K562 (cell line): ENCODE data around the gene CCDC34. TPM values are rescaled to one million over a fixed set of nuclear protein-coding genes. Genes with fewer than 3 reads are reported as not detected.
A peak's percentile ranks its signal among the peaks of the same experiment; 100 is the strongest.

ENCODE experiments used
- ADNP ChIP-seq: fragments of 200-800 bp; sonication (Bioruptor generic); IDR thresholded peaks from 2 replicates; pipeline ENCODE4 v1.6.1; 2016; ENCODE audit warnings: missing genetic modification characterization, missing compliant biosample characterization
- ARID2 ChIP-seq: fragments of 450-650 bp; IDR thresholded peaks from 2 replicates; pipeline ENCODE4 v1.6.1; 2017; ENCODE audit warnings: antibody characterized with exemption, mild to moderate bottlenecking
- ATF7 ChIP-seq: fragments of 450-650 bp; IDR thresholded peaks from 2 replicates; pipeline ENCODE4 v1.7.1; 2014; ENCODE audit warnings: mild to moderate bottlenecking, moderate library complexity
- CBFB ChIP-seq: sonication (generic); formaldehyde crosslinking; IDR thresholded peaks from 2 replicates; pipeline ENCODE4 v1.4.0; 2020; ENCODE audit warnings: mild to moderate bottlenecking, missing genetic modification reagents
- CBX8 ChIP-seq: fragments of 200-600 bp; sonication (generic); IDR thresholded peaks from 2 replicates; pipeline ENCODE4 v1.6.1; 2012; ENCODE audit warnings: borderline replicate concordance, mixed run types, low read depth, mild to moderate bottlenecking, moderate library complexity, mixed read lengths, low read length, control low read depth, inconsistent platforms; ENCODE audit not compliant: poor library complexity, severe bottlenecking; ENCODE audit errors: extremely low read depth
- CHD1 ChIP-seq: fragments of 200-600 bp; sonication (generic); IDR thresholded peaks from one replicate; pipeline ENCODE4 v1.6.1; 2012; ENCODE audit warnings: mild to moderate bottlenecking, moderate library complexity, low read length, inconsistent platforms
- EGR1 ChIP-seq: fragments of 450-650 bp; conservative IDR thresholded peaks from 2 replicates; pipeline ENCODE4 v1.6.1; 2017; ENCODE audit warnings: mild to moderate bottlenecking
- FOSL1 ChIP-seq: fragments of 200-800 bp; sonication (Bioruptor generic); conservative IDR thresholded peaks from 2 replicates; pipeline ENCODE4 v1.6.1; 2016; ENCODE audit warnings: missing genetic modification characterization, missing compliant biosample characterization
- HDAC2 ChIP-seq: fragments of 450-650 bp; IDR thresholded peaks from 2 replicates; pipeline ENCODE4 v1.6.1; 2016; ENCODE audit warnings: mild to moderate bottlenecking
- HEY1 ChIP-seq: fragments of 250-450 bp; sonication (Bioruptor Pico); IDR thresholded peaks from 2 replicates; pipeline ENCODE4 v1.5.0; 2020; ENCODE audit warnings: mild to moderate bottlenecking, moderate library complexity, borderline replicate concordance
- HNRNPH1 ChIP-seq: fragments of 200-400 bp; formaldehyde crosslinking; optimal IDR thresholded peaks from 2 replicates; pipeline ENCODE3; 2017; ENCODE audit warnings: low read depth, mild to moderate bottlenecking, low read length, moderate library complexity
- NCOA1 ChIP-seq: fragments of 450-650 bp; IDR thresholded peaks from 2 replicates; pipeline ENCODE4 v1.6.1; 2016; ENCODE audit warnings: low read depth
- NFE2L1 ChIP-seq: fragments of 450-650 bp; IDR thresholded peaks from 2 replicates; pipeline ENCODE4 v1.6.1; 2016; ENCODE audit warnings: missing genetic modification characterization, low read depth, mild to moderate bottlenecking, missing compliant biosample characterization, moderate library complexity, borderline replicate concordance
- RBM22 ChIP-seq: fragments of 200-400 bp; formaldehyde crosslinking; IDR thresholded peaks from 2 replicates; pipeline ENCODE4 v1.6.1; 2018; ENCODE audit warnings: low read length, low read depth; ENCODE audit not compliant: poor library complexity, severe bottlenecking
- SOX6 ChIP-seq: fragments of 450-650 bp; IDR thresholded peaks from 2 replicates; pipeline ENCODE4 v1.6.1; 2014; ENCODE audit warnings: mild to moderate bottlenecking
- ZC3H11A ChIP-seq: IDR thresholded peaks from 2 replicates; pipeline ENCODE4 v1.6.1; 2012; ENCODE audit warnings: low read depth, low read length, improper control_type of control experiment
- ZNF778 ChIP-seq: fragments of 450-650 bp; formaldehyde crosslinking; IDR thresholded peaks from 2 replicates; pipeline ENCODE4 v1.4.0; 2020; ENCODE audit warnings: mild to moderate bottlenecking, moderate library complexity
- polyA plus RNA-seq, 8 experiments: library from polyadenylated mRNA; depleted of rRNA in 4 of 8; stranded (reverse) in 5 of 8; unstranded in 3 of 8; fragments of >200 nt; fragmentation: Nextera tagmentation in 2 of 8; fragmentation: Illumina TruSeq in 1 of 8; extraction: Ambion mirVana in 2 of 8; extraction: Trizol in 1 of 8; gene quantifications; 2 replicates each; pipeline versions ENCODE4 v1.2.1 to v1.2.3, GENCODE V29; 2011 to 2014; ENCODE audit warnings: inconsistent platforms in 1 of 8, missing spikeins in 1 of 8
- total RNA-seq, 7 experiments: library from RNA; depleted of rRNA in 6 of 7; stranded (reverse); fragments of >200 nt in 6 of 7; fragmentation: Illumina TruSeq in 2 of 7; extraction: Trizol in 2 of 7; gene quantifications; 2 replicates each; pipeline versions ENCODE4 v1.2.1 to v1.2.3, GENCODE V29; 2011 to 2021; ENCODE audit warnings: low replicate concordance in 1 of 7
- TF ChIP-seq, protein P1 (sequence below): fragments of 250-450 bp; sonication (Bioruptor Pico); IDR thresholded peaks from 2 replicates; pipeline ENCODE4 v1.8.0; 2021; ENCODE audit warnings: borderline replicate concordance, mild to moderate bottlenecking, moderate library complexity; ENCODE audit not compliant: poor library complexity, severe bottlenecking
- TF ChIP-seq, protein P2 (sequence below): fragments of 450-650 bp; formaldehyde crosslinking; IDR thresholded peaks from 2 replicates; pipeline ENCODE4 v1.4.0; 2020; ENCODE audit warnings: mild to moderate bottlenecking, moderate library complexity
- TF ChIP-seq, protein P3 (sequence below): sonication (generic); IDR thresholded peaks from 2 replicates; pipeline ENCODE4 v1.6.1; 2016
- TF ChIP-seq, protein P4 (sequence below): fragments of 450-650 bp; formaldehyde crosslinking; IDR thresholded peaks from 2 replicates; pipeline ENCODE4 v1.4.0; 2020; ENCODE audit warnings: mild to moderate bottlenecking
- TF ChIP-seq, protein P5 (sequence below): fragments of 450-650 bp; IDR thresholded peaks from 2 replicates; pipeline ENCODE4 v1.6.1; 2016; ENCODE audit warnings: low read depth, mild to moderate bottlenecking, moderate library complexity
- TF ChIP-seq, protein P6 (sequence below): fragments of 250-450 bp; sonication (Bioruptor Pico); IDR thresholded peaks from 2 replicates; pipeline ENCODE4 v1.4.0; 2020; ENCODE audit warnings: mild to moderate bottlenecking

CCDC34 gene
- total and polyA plus RNA-seq, 9 of the 15 experiments (the other 6 are each of a cell fraction or from before 2014, with no cell fraction given) = 6.2 to 42.0 (median 15.7) TPM

DNA sequence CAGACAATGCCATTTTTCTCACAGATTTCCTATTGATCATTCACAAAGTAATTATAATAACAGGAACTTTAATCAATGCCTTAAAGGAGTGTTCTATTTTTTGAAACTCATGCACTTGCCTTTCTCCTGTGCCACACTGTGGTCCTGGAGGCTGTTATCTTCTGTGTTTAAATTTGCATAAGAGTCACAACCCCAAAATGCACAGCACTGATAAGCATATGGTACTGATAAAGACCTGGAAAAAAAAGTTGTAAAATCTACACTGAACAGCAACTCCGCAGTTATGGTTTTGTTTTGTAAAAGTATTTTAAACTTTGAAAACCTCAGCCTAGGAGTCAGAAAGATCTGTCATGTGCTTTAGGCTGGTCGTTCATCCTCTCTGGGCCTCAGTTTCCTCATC, 9.1 kb upstream of the CCDC34 start (continued):
- TF ChIP-seq NCOA1 (0 out of 2 replicates have a peak, but pooled peaks have one; percentile 26), ZNF778 (CRISPR knock-in tag) (no peak), ARID2 (no peak), ZC3H11A (no peak), CBX8 (no peak), EGR1 (no peak), SOX6 (peak; percentile 94), CBFB (CRISPR knock-in tag) (no peak), ADNP (tag) (no peak; the same call in 1 of the 2 replicates), HEY1 (CRISPR knock-in tag) (no peak), FOSL1 (tag) (peak; percentile 86), RBM22 (no peak), NFE2L1 (tag) (no peak), HDAC2 (no peak; the same call in 1 of the 2 replicates), CHD1 (no peak), HNRNPH1 (no peak), ATF7 (no peak)
- TF ChIP-seq, protein P1, sequence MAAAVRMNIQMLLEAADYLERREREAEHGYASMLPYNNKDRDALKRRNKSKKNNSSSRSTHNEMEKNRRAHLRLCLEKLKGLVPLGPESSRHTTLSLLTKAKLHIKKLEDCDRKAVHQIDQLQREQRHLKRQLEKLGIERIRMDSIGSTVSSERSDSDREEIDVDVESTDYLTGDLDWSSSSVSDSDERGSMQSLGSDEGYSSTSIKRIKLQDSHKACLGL (CRISPR knock-in tag) = no peak
- TF ChIP-seq, protein P2, sequence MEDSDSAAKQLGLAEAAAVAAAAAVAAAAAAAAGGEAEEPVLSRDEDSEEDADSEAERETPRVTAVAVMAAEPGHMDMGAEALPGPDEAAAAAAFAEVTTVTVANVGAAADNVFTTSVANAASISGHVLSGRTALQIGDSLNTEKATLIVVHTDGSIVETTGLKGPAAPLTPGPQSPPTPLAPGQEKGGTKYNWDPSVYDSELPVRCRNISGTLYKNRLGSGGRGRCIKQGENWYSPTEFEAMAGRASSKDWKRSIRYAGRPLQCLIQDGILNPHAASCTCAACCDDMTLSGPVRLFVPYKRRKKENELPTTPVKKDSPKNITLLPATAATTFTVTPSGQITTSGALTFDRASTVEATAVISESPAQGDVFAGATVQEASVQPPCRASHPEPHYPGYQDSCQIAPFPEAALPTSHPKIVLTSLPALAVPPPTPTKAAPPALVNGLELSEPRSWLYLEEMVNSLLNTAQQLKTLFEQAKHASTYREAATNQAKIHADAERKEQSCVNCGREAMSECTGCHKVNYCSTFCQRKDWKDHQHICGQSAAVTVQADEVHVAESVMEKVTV (CRISPR knock-in tag) = no peak
- TF ChIP-seq, protein P3, sequence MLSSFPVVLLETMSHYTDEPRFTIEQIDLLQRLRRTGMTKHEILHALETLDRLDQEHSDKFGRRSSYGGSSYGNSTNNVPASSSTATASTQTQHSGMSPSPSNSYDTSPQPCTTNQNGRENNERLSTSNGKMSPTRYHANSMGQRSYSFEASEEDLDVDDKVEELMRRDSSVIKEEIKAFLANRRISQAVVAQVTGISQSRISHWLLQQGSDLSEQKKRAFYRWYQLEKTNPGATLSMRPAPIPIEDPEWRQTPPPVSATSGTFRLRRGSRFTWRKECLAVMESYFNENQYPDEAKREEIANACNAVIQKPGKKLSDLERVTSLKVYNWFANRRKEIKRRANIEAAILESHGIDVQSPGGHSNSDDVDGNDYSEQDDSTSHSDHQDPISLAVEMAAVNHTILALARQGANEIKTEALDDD = no peak; the same call in 1 of the 2 replicates
- TF ChIP-seq, protein P4, sequence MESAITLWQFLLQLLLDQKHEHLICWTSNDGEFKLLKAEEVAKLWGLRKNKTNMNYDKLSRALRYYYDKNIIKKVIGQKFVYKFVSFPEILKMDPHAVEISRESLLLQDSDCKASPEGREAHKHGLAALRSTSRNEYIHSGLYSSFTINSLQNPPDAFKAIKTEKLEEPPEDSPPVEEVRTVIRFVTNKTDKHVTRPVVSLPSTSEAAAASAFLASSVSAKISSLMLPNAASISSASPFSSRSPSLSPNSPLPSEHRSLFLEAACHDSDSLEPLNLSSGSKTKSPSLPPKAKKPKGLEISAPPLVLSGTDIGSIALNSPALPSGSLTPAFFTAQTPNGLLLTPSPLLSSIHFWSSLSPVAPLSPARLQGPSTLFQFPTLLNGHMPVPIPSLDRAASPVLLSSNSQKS = no peak
- TF ChIP-seq, protein P5, sequence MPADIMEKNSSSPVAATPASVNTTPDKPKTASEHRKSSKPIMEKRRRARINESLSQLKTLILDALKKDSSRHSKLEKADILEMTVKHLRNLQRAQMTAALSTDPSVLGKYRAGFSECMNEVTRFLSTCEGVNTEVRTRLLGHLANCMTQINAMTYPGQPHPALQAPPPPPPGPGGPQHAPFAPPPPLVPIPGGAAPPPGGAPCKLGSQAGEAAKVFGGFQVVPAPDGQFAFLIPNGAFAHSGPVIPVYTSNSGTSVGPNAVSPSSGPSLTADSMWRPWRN = 0 out of 2 replicates have a peak, but pooled peaks have one; percentile 29
- TF ChIP-seq, protein P6, sequence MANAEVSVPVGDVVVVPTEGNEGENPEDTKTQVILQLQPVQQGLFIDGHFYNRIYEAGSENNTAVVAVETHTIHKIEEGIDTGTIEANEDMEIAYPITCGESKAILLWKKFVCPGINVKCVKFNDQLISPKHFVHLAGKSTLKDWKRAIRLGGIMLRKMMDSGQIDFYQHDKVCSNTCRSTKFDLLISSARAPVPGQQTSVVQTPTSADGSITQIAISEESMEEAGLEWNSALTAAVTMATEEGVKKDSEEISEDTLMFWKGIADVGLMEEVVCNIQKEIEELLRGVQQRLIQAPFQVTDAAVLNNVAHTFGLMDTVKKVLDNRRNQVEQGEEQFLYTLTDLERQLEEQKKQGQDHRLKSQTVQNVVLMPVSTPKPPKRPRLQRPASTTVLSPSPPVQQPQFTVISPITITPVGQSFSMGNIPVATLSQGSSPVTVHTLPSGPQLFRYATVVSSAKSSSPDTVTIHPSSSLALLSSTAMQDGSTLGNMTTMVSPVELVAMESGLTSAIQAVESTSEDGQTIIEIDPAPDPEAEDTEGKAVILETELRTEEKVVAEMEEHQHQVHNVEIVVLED (CRISPR knock-in tag) = no peak
